LNCAP (cell line): ENCODE results near the gene CAMKMT.

Source experiments
- TF ChIP-seq, protein P1 (sequence below): fragments of 450-650 bp; IDR thresholded peaks from 2 replicates; pipeline ENCODE4 v1.5.1; 2017; ENCODE audit warnings: mild to moderate bottlenecking

The CAMKMT gene

DNA sequence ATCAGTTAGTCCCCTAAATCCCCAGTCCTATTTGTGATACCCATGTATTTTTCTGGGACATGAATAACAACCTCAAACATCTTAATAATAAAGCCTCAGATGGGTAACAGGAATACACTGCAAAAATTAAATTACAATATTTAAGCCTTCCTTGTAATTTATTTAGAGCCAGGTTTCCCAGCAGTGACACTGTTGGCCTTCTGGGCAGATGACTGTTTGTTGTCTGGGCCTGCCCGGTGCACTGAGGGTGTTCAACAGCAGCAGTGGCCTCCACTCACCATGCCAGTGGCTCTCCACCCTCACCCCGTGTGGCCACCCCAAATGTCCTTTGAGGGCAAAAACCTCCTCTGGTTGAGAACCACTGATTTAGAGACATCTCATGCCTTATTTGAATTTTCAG is 309.5 kb downstream of the CAMKMT start:
- TF ChIP-seq, protein P1, sequence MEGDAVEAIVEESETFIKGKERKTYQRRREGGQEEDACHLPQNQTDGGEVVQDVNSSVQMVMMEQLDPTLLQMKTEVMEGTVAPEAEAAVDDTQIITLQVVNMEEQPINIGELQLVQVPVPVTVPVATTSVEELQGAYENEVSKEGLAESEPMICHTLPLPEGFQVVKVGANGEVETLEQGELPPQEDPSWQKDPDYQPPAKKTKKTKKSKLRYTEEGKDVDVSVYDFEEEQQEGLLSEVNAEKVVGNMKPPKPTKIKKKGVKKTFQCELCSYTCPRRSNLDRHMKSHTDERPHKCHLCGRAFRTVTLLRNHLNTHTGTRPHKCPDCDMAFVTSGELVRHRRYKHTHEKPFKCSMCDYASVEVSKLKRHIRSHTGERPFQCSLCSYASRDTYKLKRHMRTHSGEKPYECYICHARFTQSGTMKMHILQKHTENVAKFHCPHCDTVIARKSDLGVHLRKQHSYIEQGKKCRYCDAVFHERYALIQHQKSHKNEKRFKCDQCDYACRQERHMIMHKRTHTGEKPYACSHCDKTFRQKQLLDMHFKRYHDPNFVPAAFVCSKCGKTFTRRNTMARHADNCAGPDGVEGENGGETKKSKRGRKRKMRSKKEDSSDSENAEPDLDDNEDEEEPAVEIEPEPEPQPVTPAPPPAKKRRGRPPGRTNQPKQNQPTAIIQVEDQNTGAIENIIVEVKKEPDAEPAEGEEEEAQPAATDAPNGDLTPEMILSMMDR: no peak

DNA sequence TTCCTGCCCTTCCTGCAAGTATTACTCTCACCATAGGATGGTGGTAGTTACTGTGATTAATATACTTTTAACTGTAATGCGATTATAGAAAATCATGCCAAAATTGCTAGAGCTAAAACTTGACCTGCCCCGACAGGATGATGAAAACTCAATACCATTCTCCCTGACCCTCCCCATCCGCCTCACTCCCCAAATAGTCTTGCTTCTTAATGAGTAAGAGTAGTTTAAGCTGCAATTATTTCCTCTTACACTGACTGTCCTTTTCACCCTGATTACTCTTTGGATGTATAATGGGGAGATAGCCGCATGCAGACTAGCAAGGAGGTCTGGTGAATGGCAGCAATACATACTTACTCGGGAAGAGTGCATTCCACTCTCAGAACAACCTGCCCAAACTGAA is 310.2 kb downstream of the CAMKMT start:
- TF ChIP-seq, protein P1: no peak

DNA sequence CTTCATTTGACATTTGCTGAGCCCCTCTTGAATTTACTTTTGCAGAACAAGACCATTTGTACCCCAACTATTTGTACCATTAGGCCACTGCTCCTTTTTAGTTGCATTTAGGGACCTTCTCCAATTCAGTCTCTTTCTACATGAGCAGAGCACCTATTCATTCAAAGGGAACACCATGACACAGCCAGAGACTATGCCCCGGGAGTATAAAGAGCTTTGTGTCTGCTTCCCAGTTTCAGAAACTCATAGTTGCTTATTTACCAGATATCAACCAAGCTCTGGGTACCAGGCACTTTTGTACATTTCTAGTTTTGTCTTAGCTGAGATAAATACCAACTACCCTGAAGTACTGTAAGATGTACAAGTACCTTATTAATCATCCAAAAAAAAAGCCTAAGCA is 310.7 kb downstream of the CAMKMT start:
- TF ChIP-seq, protein P1: no peak

DNA sequence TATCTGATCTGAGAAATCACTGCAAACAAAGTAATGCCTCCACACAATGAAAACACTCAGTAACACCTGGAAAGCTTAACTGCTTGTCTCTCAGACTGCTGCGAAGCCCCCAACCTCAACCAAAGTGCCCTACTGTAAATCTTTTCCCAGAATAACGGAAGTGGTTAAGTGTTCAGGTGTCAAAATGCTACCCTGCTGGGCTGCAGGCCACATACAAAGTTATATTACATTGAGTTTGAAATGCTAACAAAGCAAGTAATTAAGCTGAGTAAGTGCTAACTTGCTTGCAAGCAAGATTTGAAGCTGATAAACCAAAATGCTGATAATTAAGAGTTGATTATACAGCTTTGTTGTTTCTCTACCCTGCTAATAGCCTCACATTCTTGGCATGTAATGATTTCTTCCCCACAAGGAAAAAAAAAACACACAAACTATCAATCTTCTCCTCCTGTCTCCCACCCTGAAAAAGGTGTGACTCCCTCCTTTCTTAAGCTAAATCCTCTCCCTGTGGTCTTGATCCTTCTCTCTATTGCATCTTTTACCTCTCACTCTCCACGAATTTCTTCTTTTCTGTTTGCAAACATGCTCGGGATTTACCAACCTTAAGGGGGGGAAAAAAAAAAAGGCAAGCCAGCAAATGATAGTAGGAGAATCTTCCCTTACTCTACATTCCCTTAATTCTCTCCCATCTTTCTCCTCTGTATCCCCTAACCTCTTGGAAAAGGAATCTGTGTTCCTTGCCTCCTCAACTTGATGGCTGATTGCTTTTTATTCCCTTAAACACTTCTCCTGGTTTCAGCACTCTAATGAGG is 312.9 kb downstream of the CAMKMT start:
- TF ChIP-seq, protein P1: no peak

DNA sequence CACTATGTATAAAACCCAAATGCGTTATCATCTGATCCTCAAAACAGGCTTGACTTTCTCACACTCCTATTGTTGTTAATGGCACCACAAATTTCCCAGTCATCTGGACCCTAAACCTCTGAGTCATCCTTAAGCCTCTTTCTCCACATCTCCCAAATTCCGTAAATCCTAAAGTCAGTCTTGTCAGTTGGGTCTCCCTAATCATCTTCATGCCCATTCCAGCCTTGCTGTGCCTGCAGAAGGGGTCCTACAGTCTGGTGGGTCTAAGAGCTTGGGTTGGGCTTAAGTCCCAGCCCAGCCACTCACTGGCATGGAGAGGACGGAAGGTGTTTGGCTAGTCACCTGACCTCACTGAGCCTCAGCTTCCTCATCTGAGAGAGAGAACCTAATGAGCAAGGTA is 314.6 kb downstream of the CAMKMT start:
- TF ChIP-seq, protein P1: no peak

DNA sequence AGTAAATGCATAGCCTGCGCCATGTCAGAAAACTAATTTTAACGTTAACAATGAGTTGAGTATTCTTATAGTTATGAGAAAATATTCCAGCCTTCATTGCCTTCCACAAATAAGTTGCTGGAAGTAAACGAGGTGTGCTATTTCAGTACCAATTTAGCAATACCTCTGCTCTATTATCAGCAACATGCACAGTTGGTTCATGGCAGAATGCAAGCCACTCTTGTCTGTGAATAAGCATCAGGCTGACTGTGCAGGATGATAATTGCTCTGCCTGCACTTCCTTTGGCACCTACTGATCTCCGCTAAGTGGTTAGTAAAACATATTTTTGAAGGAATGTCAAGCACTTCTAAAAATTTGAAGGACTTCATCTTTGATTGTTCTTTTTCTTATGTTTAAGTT is 317.8 kb downstream of the CAMKMT start:
- TF ChIP-seq, protein P1: no peak

DNA sequence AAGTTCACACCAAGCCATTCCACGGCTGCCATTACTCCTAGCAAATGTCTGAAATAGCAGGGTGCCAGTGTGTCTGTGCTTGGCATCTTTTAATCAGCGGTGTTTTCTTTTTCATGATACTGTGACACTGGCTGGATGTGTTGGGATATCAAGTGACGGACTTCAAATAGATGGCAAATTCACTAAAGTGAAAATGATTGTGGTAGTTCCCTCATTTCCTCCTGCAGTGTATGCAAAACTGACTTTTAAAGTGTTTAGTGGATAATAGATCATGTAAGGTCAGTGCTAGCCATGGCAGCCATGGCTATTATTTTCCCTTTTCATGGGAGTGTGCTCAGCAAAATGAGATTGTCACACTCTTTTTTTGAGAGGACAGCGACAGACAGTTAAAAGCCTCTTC is 318.2 kb downstream of the CAMKMT start:
- TF ChIP-seq, protein P1: no peak
